Muscle of back (tissue), 11 donors: ENCODE data around the gene AGTRAP. TPM values are rescaled to one million over a fixed set of nuclear protein-coding genes. Genes with fewer than 3 reads are reported as not detected.
A peak's percentile ranks its signal among the peaks of the same experiment; 100 is the strongest.

ENCODE experiments used
- DNase-seq, 3 donors: peaks; one replicate each; pipeline versions ENCODE4 v3.0.0 to v3.0.0-alpha.2; 2013
- polyA plus RNA-seq, 10 donors: library from polyadenylated mRNA; unstranded; fragments of 120-200 nt; gene quantifications; one replicate each; pipeline ENCODE4 v1.2.1, GENCODE V29; 2013; ENCODE audit not compliant: insufficient read length in 10 of 10

AGTRAP gene
- polyA plus RNA-seq, 10 donors, result 13.9 to 20.4 (median 16.7) TPM

DNA sequence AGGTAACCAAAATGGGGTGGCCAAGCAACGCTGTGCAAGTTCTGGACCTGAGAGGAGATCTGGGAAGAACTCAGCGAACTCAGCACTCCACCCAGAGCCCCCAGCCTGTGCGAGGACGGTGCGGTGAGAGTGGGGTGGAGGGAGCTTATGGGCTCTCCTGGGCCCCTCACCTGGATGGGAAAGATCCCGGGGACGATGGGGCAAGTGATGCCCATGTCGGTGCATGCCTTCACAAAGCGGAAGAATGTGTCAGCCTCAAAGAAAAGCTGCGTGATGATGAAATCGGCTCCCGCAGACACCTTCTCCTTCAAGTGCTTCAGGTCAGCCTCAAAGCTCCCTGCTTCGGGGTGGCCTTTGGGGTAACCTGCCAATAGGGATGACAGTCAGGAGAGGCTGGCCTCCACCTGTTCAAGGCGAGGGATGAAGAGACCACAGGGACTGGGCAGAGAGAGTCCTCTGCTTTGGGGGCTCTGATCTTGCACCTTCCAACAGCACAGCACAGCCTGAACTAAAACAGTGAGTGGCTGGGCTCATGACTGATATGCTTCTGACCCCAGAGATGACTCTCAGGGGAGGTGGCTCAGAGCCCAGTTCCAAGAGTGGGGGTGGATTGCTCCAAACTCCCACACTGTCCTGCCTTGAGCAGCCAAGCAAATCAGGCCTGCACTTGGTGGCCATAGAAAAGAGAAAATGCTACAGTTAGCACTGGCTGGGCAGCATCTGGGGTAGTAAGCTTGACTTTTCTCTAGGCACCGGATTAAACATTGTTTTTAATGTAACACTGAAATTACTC is 60.3 kb downstream of the AGTRAP start:
- DNase-seq, result peak in 1 of 3 donors; percentile 55

DNA sequence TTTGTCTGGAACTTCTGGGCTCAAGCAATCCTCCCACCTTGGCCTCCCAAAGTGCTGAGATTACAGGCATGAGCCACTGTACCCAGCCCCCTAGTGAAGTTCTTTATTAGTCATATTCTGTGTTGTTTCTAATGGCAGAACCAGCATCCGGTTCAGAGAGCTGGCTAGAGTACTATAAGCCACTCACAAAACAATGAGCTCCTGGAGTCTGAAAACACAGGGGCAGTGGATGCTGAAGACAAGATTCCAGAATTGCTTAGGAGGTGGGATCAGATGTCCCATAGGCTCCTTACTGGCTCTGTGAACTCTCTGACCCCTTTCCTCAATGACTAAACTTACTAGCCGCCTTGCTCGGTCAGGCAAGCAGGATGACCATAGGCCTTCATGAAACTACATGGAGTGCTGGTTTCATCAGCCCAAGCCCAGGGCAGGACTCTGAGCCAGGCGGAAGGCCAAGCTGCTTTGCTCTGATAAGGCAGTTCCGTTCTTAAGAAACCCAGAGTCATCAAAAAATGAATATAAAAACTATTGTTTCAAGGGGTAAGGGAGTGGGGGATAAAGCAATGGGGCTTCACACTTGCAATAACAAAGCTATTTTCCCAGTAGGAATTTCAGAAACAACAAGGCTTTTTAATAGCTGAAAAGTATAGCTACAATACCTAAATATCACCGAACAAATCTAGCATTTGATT is 61.7 kb downstream of the AGTRAP start:
- peak in 1 of 3 donors; percentile 36 for DNase-seq

DNA sequence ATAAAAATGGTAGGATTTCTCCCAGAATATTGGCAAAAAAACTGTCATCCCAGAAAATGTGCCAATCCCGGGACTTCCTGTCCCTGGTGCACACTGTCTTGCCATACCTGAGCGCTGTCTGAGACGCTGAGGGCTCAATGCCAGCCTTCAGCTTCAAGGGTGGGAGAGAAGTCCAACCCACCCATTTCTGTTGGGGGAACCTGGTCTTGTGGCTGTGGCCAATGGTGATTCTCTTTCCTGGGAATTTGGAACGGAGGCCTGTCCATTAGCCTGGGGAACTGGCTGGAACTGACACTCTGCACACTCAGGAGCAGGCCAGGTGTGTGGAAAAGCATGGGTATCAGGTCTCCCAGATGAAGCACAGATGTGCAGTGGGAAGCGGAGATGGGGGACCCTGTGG is 63.2 kb downstream of the AGTRAP start:
- no peak for DNase-seq

DNA sequence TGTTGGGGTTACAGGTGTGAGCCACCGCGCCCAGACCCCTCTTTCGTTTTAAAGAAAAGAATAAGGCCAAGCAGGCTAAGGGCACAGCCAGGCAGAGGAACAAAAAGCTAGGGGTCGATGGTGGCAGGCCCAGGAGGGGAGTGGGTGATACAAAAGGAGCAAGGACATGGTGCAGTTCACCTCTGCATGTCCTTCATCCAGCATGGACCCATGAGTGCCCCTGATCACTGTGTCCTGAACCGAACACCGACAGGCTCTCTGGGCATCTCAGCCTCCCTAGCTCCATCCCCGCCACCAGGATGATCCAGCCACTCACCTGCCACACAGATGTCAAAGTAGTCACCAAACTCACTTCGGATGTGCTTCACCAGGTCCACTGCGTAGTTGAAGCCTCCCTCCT is 64.0 kb downstream of the AGTRAP start:
- DNase-seq, result no peak

DNA sequence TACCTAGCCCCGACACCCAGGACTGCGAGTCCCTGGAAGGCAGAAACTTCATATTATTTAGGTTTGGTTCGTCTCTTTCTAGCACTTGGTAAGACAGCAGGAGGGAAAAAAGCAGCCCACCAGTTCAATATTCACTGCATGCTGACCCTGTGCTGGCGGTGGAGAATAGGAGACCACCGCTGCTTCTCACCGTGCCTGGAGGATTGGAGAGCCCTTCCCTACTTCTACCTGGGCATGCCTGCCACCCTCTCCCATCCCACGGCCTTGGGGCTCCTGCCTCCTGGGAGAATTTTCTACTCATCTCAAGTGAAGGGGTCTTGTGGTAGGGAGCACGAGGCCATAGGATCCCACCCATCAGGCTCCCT is 64.4 kb downstream of the AGTRAP start:
- DNase-seq, result no peak

Other genes with a start within 250 kb of the AGTRAP start
- gene FBXO2, start 81.7 kb upstream of the AGTRAP start, polyA plus RNA-seq, result 1 to 10 TPM in 1 of 10 donors, under 1 TPM in 9; 0.21 to 1.6 (median 0.49) TPM
- gene FBXO44, start 81.3 kb upstream of the AGTRAP start, polyA plus RNA-seq, result 1 to 10 TPM; 3.3 to 6.3 (median 4.0) TPM
- 1 to 10 TPM; 1.8 to 4.8 (median 3.6) TPM for gene FBXO6, start 71.9 kb upstream of the AGTRAP start, polyA plus RNA-seq
- 10 to 100 TPM; 17.0 to 36.9 (median 27.7) TPM for gene MAD2L2, start 55.0 kb upstream of the AGTRAP start, polyA plus RNA-seq
- gene DRAXIN, start 44.4 kb upstream of the AGTRAP start, polyA plus RNA-seq, result under 1 TPM; 0.22 to 0.53 (median 0.36) TPM
- 10 to 100 TPM in 2 of 10 donors, 1 to 10 TPM in 7, not detected in 1; 2.0 to 15.5 (median 9.2) TPM for gene C1orf167, start 26.1 kb downstream of the AGTRAP start, polyA plus RNA-seq
- gene MTHFR, start 69.8 kb downstream of the AGTRAP start, polyA plus RNA-seq, result 10 to 100 TPM; 22.4 to 45.2 (median 35.8) TPM
- gene CLCN6, start 70.1 kb downstream of the AGTRAP start, polyA plus RNA-seq, result 10 to 100 TPM in 8 of 10 donors, 1 to 10 TPM in 2; 9.4 to 17.4 (median 13.2) TPM
- 1 to 10 TPM in 9 of 10 donors, under 1 TPM in 1; 0.81 to 2.9 (median 1.5) TPM for gene NPPA, start 111.6 kb downstream of the AGTRAP start, polyA plus RNA-seq
- not detected for gene NPPB, start 122.8 kb downstream of the AGTRAP start, polyA plus RNA-seq
- gene KIAA2013, start 190.3 kb downstream of the AGTRAP start, polyA plus RNA-seq, result 10 to 100 TPM; 26.1 to 33.9 (median 29.2) TPM
- 100 to 1,000 TPM; 133 to 221 (median 172) TPM for gene PLOD1, start 198.6 kb downstream of the AGTRAP start, polyA plus RNA-seq
- gene MFN2, start 244.3 kb downstream of the AGTRAP start, polyA plus RNA-seq, result 10 to 100 TPM; 53.5 to 81.4 (median 67.3) TPM